Ovary (tissue), 3 donors: ENCODE results near the gene CPLANE2.

Experiments used
- CTCF ChIP-seq, 3 donors: fragments of 450-650 bp in 2 of 3; fragments of 200-600 bp in 1 of 3; IDR thresholded peaks; one replicate each; pipeline versions ENCODE4 v1.5.1 to v1.8.0; 2016 to 2022; ENCODE audit warnings: antibody characterized with exemption in 3 of 3, mild to moderate bottlenecking in 1 of 3
- POLR2A ChIP-seq: fragments of 450-650 bp; IDR thresholded peaks from one replicate; pipeline ENCODE4 v1.6.1; 2017; ENCODE audit warnings: antibody characterized with exemption, mild to moderate bottlenecking, moderate library complexity
- donor health status: DM: no; HTN: no; CAD: no.

DNA sequence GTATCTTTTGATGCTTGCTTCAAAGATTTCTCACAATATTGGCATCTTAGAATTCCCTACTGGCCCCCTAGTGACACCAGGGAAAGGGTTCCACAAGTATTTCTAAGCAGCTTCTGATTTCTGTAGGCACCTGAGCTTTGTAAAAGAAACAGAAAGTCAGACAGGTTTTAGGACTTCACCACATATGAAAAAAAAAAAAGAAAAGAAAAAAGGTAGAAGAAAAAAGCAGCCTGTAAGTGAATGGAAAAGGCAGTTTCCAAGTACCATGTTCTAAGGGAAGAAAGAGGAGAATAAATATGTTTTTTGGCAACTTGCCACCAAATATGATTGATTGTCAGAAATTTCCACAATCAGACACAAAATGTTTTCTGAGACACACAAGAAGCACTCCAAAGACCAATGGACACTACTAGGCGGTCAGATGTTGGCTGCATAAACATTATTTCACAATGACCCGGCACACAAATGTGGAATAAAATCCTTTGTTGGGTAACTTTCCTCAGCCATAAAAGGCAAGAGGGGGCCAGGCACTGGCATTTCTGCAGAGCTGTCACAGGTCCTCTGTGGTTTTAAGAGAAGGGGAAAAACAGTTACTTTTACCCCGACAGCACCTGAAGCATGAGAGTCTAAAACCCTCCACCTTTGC, 12.7 kb upstream of the CPLANE2 start:
- TF ChIP-seq CTCF (IDR thresholded peaks at IDR 0.05) (no peak), POLR2A (peak; percentile 30)
